ENCODE results near the gene WDR48.

The WDR48 gene

DNA sequence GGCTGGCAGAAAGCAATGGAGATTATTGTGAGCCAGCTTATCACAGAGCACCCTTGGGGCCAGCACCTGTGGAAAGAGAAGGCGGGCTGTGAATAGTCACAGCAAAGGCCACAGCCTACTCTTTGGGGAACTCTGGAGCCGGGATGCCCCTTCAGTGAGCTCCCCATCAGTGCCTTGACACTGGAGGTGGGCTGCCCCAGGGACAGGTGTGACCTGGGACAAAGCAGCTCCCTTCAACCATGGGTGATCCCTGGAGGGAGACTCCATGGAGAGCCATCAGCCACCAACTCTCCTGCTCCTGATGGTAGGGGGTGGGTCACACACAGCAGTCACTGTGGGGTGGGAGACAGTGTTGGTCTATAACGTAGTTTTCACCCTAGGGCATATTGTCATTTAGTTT is 61.5 kb downstream of the WDR48 start:
- H3K4me3 ChIP-seq (ENCODE audit: low read depth, low read length), result no peak overlapping the region
- in situ Hi-C loops (cut with HindIII; ENCODE audit: low sequenced_read_pairs), result loop anchor here (25.0 kb wide), 1 partner anchor 174 kb away; the partner anchor contains the start of gene CX3CR1
- no peak for DNase-seq (ENCODE audit: low read depth, low spot score)
- TF ChIP-seq, protein P1, sequence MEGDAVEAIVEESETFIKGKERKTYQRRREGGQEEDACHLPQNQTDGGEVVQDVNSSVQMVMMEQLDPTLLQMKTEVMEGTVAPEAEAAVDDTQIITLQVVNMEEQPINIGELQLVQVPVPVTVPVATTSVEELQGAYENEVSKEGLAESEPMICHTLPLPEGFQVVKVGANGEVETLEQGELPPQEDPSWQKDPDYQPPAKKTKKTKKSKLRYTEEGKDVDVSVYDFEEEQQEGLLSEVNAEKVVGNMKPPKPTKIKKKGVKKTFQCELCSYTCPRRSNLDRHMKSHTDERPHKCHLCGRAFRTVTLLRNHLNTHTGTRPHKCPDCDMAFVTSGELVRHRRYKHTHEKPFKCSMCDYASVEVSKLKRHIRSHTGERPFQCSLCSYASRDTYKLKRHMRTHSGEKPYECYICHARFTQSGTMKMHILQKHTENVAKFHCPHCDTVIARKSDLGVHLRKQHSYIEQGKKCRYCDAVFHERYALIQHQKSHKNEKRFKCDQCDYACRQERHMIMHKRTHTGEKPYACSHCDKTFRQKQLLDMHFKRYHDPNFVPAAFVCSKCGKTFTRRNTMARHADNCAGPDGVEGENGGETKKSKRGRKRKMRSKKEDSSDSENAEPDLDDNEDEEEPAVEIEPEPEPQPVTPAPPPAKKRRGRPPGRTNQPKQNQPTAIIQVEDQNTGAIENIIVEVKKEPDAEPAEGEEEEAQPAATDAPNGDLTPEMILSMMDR (IDR thresholded peaks at IDR 0.05; ENCODE audit: low read depth, low read length), result no peak

DNA sequence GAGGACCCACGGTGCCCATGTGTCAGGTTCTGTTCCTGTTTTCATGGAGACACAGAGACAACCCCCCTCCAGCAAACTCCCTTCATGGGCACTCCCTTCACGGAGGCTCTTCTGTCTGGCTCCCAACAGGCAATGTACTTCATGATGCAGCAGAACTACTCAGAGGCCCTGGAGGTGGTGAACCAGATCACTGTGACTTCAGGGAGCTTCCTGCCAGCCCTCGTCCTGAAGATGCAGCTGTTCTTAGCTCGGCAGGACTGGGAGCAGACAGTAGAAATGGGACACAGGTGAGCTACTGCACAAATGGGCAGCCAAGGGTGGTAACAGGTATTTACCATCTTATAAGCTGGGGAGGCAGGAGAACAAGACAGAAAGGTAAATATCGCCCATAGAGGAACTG is 62.6 kb downstream of the WDR48 start:
- no peak for DNase-seq (ENCODE audit: low read depth, low spot score)
- no peak overlapping the region for H3K4me3 ChIP-seq (ENCODE audit: low read depth, low read length)

DNA sequence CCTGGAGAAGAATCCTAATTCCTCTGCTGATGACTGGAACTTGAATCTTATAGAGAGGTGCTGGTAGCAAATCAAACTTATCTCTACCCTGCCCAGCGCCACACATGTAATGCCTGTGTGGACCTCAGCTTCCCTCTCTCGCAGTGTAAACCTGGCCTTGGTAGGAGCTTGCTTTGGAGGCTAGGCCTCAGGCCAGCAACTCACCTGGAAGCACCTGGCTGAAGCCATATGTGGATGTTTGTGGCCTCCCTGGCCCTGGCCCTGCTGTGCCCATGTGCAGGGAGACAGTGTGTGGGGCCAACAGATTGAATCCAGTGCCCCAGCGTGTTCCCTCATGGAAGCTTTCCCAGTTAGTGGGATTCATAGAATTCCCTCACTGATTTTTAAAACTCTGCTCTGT is 64.1 kb downstream of the WDR48 start:
- no peak overlapping the region for H3K4me3 ChIP-seq (ENCODE audit: low read depth, low read length)
- in situ Hi-C loops (cut with HindIII; ENCODE audit: low sequenced_read_pairs), result loop anchor here (25.0 kb wide), 1 partner anchor 171 kb away; the partner anchor contains the start of gene CX3CR1
- DNase-seq (ENCODE audit: low read depth, low spot score), result no peak
- TF ChIP-seq, protein P1 (IDR thresholded peaks at IDR 0.05; ENCODE audit: low read depth, low read length), result no peak

More for the DNA sequence above, 62.6 kb downstream of the WDR48 start:
- in situ Hi-C loops (cut with HindIII; ENCODE audit: low sequenced_read_pairs), result loop anchor here (25.0 kb wide), 1 partner anchor 173 kb away; the partner anchor contains the start of gene CX3CR1
- TF ChIP-seq, protein P1 (IDR thresholded peaks at IDR 0.05; ENCODE audit: low read depth, low read length), result no peak

DNA sequence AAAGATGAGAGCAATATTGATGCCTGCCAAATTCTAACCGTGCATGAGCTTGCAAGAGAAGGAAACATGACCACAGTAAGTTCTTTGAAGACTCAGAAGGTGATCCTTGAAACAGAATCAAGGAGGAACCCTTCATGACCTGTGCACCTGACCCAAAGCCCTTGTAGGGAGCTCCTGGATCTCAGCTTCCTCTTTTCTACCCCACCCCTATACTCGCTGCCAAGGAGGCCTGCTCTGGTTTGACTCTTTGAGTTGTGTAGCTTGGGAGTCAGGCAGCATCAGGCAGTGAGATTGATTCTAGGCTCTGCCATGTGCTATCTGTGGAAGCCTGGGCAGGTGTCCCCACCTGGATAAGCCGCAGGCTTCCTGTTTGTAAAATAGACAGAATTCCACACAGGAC is 66.3 kb downstream of the WDR48 start:
- in situ Hi-C loops (cut with HindIII; ENCODE audit: low sequenced_read_pairs), result loop anchor here (25.0 kb wide), 1 partner anchor 169 kb away; the partner anchor contains the start of gene CX3CR1
- H3K4me3 ChIP-seq (ENCODE audit: low read depth, low read length), result no peak overlapping the region
- TF ChIP-seq, protein P1 (IDR thresholded peaks at IDR 0.05; ENCODE audit: low read depth, low read length), result no peak
- DNase-seq (ENCODE audit: low read depth, low spot score), result no peak

DNA sequence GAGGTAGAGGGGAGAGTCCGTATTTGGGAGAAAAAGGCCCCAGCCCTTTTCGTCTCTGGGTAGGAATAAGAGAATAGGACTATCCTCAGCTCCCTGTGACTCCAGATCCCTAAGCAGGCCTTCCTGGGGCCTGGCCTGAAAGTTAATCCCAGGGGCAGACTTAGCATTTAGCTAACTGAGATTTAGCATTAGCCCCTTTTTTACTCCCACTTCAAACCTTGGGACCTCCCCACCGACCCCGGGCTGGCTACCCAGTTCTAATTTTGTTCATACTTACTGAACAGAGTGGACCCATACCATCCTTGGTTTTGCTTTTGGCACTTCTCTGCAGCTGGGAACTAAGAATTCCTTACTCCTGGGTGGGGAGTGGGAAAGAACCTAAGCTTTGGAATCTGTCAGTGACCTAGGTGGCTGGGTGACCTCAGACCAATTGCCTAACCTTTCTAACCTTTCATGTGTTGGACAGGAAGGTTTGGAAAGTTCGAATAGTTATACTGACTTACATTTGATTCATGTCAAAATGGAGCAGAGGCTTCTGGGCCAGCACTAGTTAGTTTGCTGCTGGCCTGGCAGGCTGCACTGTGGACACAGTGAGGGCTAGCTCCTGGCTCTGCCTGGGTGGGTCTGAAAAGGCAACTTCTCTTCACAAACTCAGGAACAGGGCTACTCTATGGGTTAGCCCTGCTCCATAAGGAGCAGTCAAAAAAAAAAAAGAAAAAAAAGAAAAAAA is 67.3 kb downstream of the WDR48 start:
- DNase-seq (ENCODE audit: low read depth, low spot score), result no peak
- in situ Hi-C loops (cut with HindIII; ENCODE audit: low sequenced_read_pairs), result loop anchor here (25.0 kb wide), 1 partner anchor 168 kb away; the partner anchor contains the start of gene CX3CR1
- H3K4me3 ChIP-seq (ENCODE audit: low read depth, low read length), result no peak overlapping the region
- TF ChIP-seq, protein P1 (IDR thresholded peaks at IDR 0.05; ENCODE audit: low read depth, low read length), result no peak

DNA sequence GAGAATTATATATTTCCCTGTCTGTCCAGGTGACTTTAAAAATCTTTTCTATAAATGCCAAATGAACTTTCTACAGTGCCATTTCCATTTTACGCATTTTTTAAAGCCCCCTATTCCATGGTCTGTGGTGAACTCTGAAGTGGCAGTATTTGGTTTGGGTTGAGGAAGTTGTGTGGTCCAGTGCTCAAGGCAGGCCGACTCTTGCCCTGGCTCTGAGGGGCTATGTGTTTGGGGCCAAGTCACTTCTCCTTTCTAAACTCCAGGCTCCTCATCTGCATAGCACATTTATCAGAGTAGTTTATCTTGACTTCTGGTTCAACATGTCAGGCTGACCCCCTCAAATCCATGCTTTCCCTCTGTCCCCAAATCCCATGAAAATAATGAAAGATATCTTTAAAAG is 69.8 kb downstream of the WDR48 start:
- DNase-seq (ENCODE audit: low read depth, low spot score), result no peak
- no peak overlapping the region for H3K4me3 ChIP-seq (ENCODE audit: low read depth, low read length)
- TF ChIP-seq, protein P1 (IDR thresholded peaks at IDR 0.05; ENCODE audit: low read depth, low read length), result no peak
- in situ Hi-C loops (cut with HindIII; ENCODE audit: low sequenced_read_pairs), result loop anchor here (25.0 kb wide), 1 partner anchor 166 kb away; the partner anchor contains the start of gene CX3CR1
